C4-2B (cell line): ENCODE results near the gene BTD.

Experiments
- CTCF ChIP-seq: fragments of 450-650 bp; conservative IDR thresholded peaks from 2 replicates; pipeline ENCODE4 v1.5.1; 2017; ENCODE audit warnings: mild to moderate bottlenecking
- ZFX ChIP-seq: fragments of 450-650 bp; IDR thresholded peaks from 2 replicates; pipeline ENCODE4 v1.6.1; 2017

- TF ChIP-seq CTCF: no peak
- TF ChIP-seq ZFX: no peak
Measured at GRCh38 chr3:15666277-15666676, 64.7 kb downstream of the BTD start.
